Mucosa of stomach (tissue), 1 donor: ENCODE results near the gene LFNG.

ENCODE experiments used
- H3K27me3 ChIP-seq: one replicate; pipeline ENCODE4 v1.7.0; 2013; ENCODE audit warnings: mild to moderate bottlenecking, low read length; ENCODE audit not compliant: control insufficient read depth, insufficient read depth
- H3K36me3 ChIP-seq: one replicate; pipeline ENCODE4 v1.7.0; 2013; ENCODE audit warnings: low read length; ENCODE audit not compliant: control insufficient read depth, insufficient read depth
- H3K4me1 ChIP-seq: one replicate; pipeline ENCODE4 v1.7.0; 2013; ENCODE audit warnings: mild to moderate bottlenecking, low read length; ENCODE audit not compliant: control insufficient read depth, insufficient read depth
- H3K4me3 ChIP-seq: one replicate; pipeline ENCODE4 v1.7.0; 2013; ENCODE audit warnings: low read length
- H3K9ac ChIP-seq: one replicate; pipeline ENCODE4 v1.7.0; 2013; ENCODE audit warnings: mild to moderate bottlenecking, low read length, moderate library complexity
- H3K9me3 ChIP-seq: one replicate; pipeline ENCODE4 v1.7.0; 2013; ENCODE audit warnings: mild to moderate bottlenecking, low read length, moderate library complexity; ENCODE audit not compliant: control insufficient read depth
- donor health status: Pancreatic carcinoma.

Gene LFNG

DNA sequence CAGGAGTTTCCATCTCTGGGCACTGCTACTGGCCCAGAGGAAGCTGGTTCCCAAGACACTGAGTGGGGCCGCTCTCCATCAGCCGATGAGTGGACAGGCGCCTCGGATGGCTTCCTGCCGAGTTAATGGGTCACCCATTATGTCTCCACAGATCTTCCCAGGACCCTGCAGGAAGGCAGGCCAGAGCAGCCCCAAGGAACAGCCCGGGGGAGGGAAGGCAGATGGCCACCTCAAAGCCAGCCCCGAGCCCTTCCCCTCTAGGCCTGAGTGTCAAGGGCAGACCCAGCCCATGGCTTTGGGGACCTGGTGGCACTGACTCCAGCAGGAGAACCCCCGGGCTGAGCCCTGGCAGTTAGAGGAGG, 3.4 kb upstream of the LFNG start:
- H3K9me3 ChIP-seq, result no peaks in the 10 kb centered on the region
- H3K27me3 ChIP-seq, result peaks cover 8% of the 10 kb centered on the region
- no peaks in the 10 kb centered on the region for H3K36me3 ChIP-seq
- H3K4me3 ChIP-seq, result no peak overlapping the region
- H3K9ac ChIP-seq, result no peak overlapping the region
- peaks cover 33% of the 10 kb centered on the region for H3K4me1 ChIP-seq

- Histone ChIP-seq H3K9me3 (no peaks in the 10 kb centered on the region), H3K27me3 (peaks cover 8% of the 10 kb centered on the region), H3K9ac (no peak overlapping the region), H3K4me1 (peaks cover 25% of the 10 kb centered on the region), H3K36me3 (no peaks in the 10 kb centered on the region), H3K4me3 (no peak overlapping the region)
Measured at GRCh38 chr7:2517026-2517425, 2.5 kb upstream of the LFNG start.

GRCh38 chr7:2517678-2518507, 1.7 kb upstream of the LFNG start:
- no peak overlapping the region for H3K9ac ChIP-seq
- peaks cover 22% of the 10 kb centered on the region for H3K4me1 ChIP-seq
- H3K9me3 ChIP-seq, result no peaks in the 10 kb centered on the region
- peaks cover 8% of the 10 kb centered on the region for H3K27me3 ChIP-seq
- H3K36me3 ChIP-seq, result no peaks in the 10 kb centered on the region
- no peak overlapping the region for H3K4me3 ChIP-seq

- H3K36me3 ChIP-seq, result no peaks in the 10 kb centered on the region
- H3K4me1 ChIP-seq, result peaks cover 28% of the 10 kb centered on the region
- no peaks in the 10 kb centered on the region for H3K9me3 ChIP-seq
- H3K9ac ChIP-seq, result peak overlapping the region; percentile 43
- peaks cover 8% of the 10 kb centered on the region for H3K27me3 ChIP-seq
- H3K4me3 ChIP-seq, result no peak overlapping the region
Measured at GRCh38 chr7:2518737-2519118, 846 bp upstream of the LFNG start.

GRCh38 chr7:2520131-2520760, 672 bp downstream of the LFNG start:
- Histone ChIP-seq H3K27me3 (peaks cover 8% of the 10 kb centered on the region), H3K4me1 (peaks cover 43% of the 10 kb centered on the region), H3K9ac (peak overlapping the region; percentile 76)

GRCh38 chr7:2520761-2521290, 1.3 kb downstream of the LFNG start:
- H3K27me3 ChIP-seq, result peaks cover 8% of the 10 kb centered on the region
- no peaks in the 10 kb centered on the region for H3K9me3 ChIP-seq
- H3K36me3 ChIP-seq, result peaks cover 10% of the 10 kb centered on the region
- peak overlapping the region; percentile 76 for H3K9ac ChIP-seq
- peaks cover 48% of the 10 kb centered on the region for H3K4me1 ChIP-seq
- peak overlapping the region; percentile 91 for H3K4me3 ChIP-seq

More at GRCh38 chr7:2520131-2520760, 672 bp downstream of the LFNG start:
- H3K9me3 ChIP-seq, result no peaks in the 10 kb centered on the region
- H3K36me3 ChIP-seq, result peaks cover 4% of the 10 kb centered on the region
- peak overlapping the region; percentile 91 for H3K4me3 ChIP-seq

DNA sequence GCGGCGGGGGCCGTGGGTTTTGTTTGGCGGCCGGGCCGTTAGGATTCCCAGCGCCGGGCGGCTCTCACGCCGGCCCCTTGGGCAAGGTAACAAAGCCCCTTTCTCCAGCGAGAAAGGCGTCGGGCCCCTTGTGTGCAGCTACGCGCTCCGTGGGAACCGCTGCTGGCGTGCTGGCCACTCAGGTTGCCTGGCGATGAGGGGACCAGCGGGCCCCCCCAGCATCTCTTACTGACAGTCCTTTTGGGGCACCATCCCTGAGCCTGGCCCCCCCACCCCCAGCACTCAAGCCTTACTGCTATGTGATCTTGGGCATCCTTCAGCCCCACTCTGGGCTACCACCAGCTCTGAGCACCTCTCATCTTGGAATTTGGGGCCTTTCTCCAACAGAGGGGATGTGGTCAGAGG, 1.8 kb downstream of the LFNG start:
- peak overlapping the region; percentile 76 for H3K9ac ChIP-seq
- no peaks in the 10 kb centered on the region for H3K9me3 ChIP-seq
- H3K36me3 ChIP-seq, result peaks cover 15% of the 10 kb centered on the region
- H3K27me3 ChIP-seq, result peaks cover 8% of the 10 kb centered on the region
- peaks cover 54% of the 10 kb centered on the region for H3K4me1 ChIP-seq
- H3K4me3 ChIP-seq, result peak overlapping the region; percentile 19

DNA sequence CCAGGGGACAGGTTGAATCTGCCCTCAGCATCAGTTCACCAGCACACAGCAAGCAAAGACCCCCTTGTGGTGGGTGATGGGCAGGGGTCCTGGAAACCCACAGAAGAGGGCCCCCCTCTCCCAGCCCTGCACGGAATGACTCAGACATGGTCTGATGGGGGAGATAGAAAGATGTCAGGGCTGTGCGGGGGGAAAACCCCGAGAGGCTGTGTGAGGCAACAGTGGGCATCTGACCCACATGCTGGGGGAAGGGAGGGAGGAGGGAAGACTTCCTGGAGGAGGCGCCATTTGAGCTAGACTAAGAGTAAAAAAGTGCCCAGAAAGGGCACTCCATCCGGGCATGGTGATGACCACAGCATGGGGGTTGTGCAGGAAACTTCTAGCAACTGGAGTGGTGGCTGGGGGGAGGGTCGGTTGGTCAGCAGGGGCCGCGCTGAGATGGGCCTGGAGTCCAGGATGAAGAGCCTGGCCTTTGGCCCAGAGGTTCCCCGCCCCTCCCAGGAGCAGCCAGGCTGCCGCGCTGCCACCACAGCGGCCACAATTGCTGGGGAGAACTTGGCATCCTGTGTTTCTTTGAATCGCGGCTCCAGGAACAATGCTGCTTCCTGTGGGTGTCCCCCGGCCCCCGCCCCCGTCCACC, 2.5 kb downstream of the LFNG start:
- Histone ChIP-seq H3K4me1 (peaks cover 61% of the 10 kb centered on the region), H3K36me3 (peaks cover 22% of the 10 kb centered on the region), H3K9me3 (no peaks in the 10 kb centered on the region), H3K9ac (peak overlapping the region; percentile 76), H3K4me3 (peak overlapping the region; percentile 32), H3K27me3 (peaks cover 8% of the 10 kb centered on the region)

DNA sequence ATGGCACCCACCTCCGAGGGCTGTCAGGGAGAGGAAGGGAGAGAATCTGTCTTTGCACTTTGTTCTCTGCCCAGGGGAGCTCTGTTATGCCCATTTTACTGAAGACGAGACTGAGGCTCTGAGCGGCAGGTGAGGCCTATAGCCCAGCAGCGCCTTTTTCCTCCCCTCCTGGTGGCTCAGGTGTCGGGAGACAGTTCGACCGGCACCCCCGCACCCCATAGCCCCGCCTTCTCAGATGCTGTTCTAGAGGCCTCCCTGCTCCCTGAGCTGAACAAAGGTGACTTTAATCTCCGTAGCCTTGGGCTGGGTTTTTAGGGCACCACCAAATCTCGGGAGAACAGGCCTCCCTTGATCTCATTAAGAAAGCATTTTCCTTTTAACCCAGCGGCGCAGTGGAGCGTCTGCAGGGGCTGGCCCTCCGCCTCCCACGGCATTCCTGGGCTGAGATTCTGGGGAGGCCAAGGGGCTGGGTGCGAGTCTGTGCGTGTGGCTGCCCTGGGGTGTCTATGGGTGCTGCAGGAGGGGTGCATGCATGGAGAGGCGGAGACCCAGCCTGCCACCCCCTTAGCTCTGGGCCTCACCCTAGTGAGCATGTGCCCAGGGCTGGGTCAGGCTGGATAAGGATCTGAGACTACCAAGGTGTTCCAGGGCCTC, 3.3 kb downstream of the LFNG start:
- Histone ChIP-seq H3K4me1 (peaks cover 68% of the 10 kb centered on the region), H3K4me3 (peak overlapping the region; percentile 32), H3K9me3 (no peaks in the 10 kb centered on the region), H3K27me3 (peaks cover 8% of the 10 kb centered on the region), H3K9ac (peak overlapping the region; percentile 76), H3K36me3 (peaks cover 24% of the 10 kb centered on the region)

GRCh38 chr7:2523461-2523936, 3.9 kb downstream of the LFNG start:
- Histone ChIP-seq H3K36me3 (peaks cover 27% of the 10 kb centered on the region), H3K9me3 (no peaks in the 10 kb centered on the region), H3K4me1 (peaks cover 68% of the 10 kb centered on the region), H3K4me3 (peak overlapping the region; percentile 32), H3K9ac (peak overlapping the region; percentile 76), H3K27me3 (peaks cover 6% of the 10 kb centered on the region)

DNA sequence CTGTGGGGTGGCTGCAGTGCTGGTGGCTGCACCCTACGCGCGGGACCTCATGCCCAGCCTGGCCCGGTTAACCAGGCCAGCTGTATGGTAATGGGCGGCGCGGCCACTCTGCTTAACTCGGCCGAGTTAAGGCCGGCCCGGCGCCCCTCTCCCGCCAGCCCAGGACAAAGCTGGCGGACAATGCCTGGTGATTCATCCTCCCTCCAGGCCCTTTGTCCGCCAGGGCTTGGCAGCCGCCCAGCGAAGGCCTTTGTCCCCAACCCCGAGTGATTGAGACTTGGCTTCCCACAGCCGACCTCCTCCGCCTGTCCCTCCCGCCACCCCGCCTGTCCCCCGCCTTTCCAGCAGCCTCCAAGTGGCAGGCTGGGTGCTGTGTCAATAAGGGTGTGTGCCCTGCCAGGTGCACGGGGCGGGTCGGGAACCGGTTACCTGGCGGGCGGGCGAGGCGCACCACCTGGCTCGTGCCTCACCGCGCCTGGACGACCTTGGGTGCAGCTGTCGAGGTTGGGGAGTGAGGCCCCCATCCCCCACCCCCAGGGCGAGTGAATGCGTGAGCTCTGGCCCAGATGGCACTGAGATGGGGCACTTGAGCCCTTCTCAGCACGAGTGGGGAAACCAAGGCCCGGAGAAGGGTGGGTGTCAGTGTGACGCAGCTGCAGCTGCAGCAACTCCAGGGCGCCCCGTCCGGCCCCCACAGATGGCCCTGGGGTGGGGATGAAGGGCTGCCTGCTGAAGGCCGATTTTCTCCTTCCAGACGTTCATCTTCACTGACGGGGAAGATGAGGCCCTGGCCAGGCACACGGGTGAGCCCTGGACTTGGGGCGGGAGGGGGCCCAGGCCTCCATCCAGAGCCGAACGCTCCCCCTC, 4.6 kb downstream of the LFNG start:
- Histone ChIP-seq H3K4me1 (peaks cover 68% of the 10 kb centered on the region), H3K4me3 (peak overlapping the region; percentile 41), H3K9ac (peak overlapping the region; percentile 68), H3K9me3 (no peaks in the 10 kb centered on the region), H3K36me3 (peaks cover 33% of the 10 kb centered on the region), H3K27me3 (no peaks in the 10 kb centered on the region)
